Measurements from ENCODE around the gene AGBL4. TPM values are rescaled to one million over a fixed set of nuclear protein-coding genes. Genes with fewer than 3 reads are reported as not detected.

AGBL4 gene
- total RNA-seq, 1 donor from 2014 or later: not detected

GRCh38 chr1:49346767-49347349 is 676.9 kb downstream of the AGBL4 start:
- no peak overlapping the region for H3K27ac Mint-ChIP-seq (ENCODE audit: unreplicated experiment)
- no peak for DNase-seq (ENCODE audit: extremely low spot score, unreplicated experiment)
- H3K4me1 Mint-ChIP-seq (ENCODE audit: unreplicated experiment): no peaks in the 10 kb centered on the region
- H3K27me3 Mint-ChIP-seq (ENCODE audit: unreplicated experiment): no peaks in the 10 kb centered on the region
- TF ChIP-seq CTCF (IDR thresholded peaks at IDR 0.05): no peak
- H3K9me3 Mint-ChIP-seq (ENCODE audit: unreplicated experiment): peaks cover 39% of the 10 kb centered on the region
- no peak overlapping the region for H3K4me3 Mint-ChIP-seq (ENCODE audit: unreplicated experiment)
- no peaks in the 10 kb centered on the region for H3K36me3 Mint-ChIP-seq (ENCODE audit: unreplicated experiment)

- Mint-ChIP-seq H3K36me3 (ENCODE audit: unreplicated experiment) (no peaks in the 10 kb centered on the region), H3K4me3 (ENCODE audit: unreplicated experiment) (no peak overlapping the region), H3K4me1 (ENCODE audit: unreplicated experiment) (no peaks in the 10 kb centered on the region), H3K9me3 (ENCODE audit: unreplicated experiment) (peaks cover 36% of the 10 kb centered on the region), H3K27me3 (ENCODE audit: unreplicated experiment) (no peaks in the 10 kb centered on the region), H3K27ac (ENCODE audit: unreplicated experiment) (no peak overlapping the region)
- no peak for TF ChIP-seq CTCF (IDR thresholded peaks at IDR 0.05)
- no peak for DNase-seq (ENCODE audit: extremely low spot score, unreplicated experiment)
Measured at GRCh38 chr1:49340576-49340975, 683.2 kb downstream of the AGBL4 start.

- no peaks in the 10 kb centered on the region for H3K36me3 Mint-ChIP-seq (ENCODE audit: unreplicated experiment)
Measured at GRCh38 chr1:49339043-49339442, 684.7 kb downstream of the AGBL4 start.

GRCh38 chr1:49337251-49337650 is 686.5 kb downstream of the AGBL4 start:
- H3K4me3 Mint-ChIP-seq (ENCODE audit: unreplicated experiment): no peak overlapping the region
- H3K27ac Mint-ChIP-seq (ENCODE audit: unreplicated experiment): no peak overlapping the region
- H3K4me1 Mint-ChIP-seq (ENCODE audit: unreplicated experiment): no peaks in the 10 kb centered on the region
- H3K9me3 Mint-ChIP-seq (ENCODE audit: unreplicated experiment): peaks cover 33% of the 10 kb centered on the region
- no peaks in the 10 kb centered on the region for H3K27me3 Mint-ChIP-seq (ENCODE audit: unreplicated experiment)
- TF ChIP-seq CTCF (IDR thresholded peaks at IDR 0.05): no peak
- no peaks in the 10 kb centered on the region for H3K36me3 Mint-ChIP-seq (ENCODE audit: unreplicated experiment)
- no peak for DNase-seq (ENCODE audit: extremely low spot score, unreplicated experiment)

More at GRCh38 chr1:49339043-49339442, 684.7 kb downstream of the AGBL4 start:
- Mint-ChIP-seq H3K9me3 (ENCODE audit: unreplicated experiment) (peaks cover 31% of the 10 kb centered on the region), H3K4me3 (ENCODE audit: unreplicated experiment) (no peak overlapping the region), H3K27ac (ENCODE audit: unreplicated experiment) (no peak overlapping the region), H3K27me3 (ENCODE audit: unreplicated experiment) (no peaks in the 10 kb centered on the region), H3K4me1 (ENCODE audit: unreplicated experiment) (no peaks in the 10 kb centered on the region)
- no peak for TF ChIP-seq CTCF (IDR thresholded peaks at IDR 0.05)
- no peak for DNase-seq (ENCODE audit: extremely low spot score, unreplicated experiment)

- Mint-ChIP-seq H3K4me3 (ENCODE audit: unreplicated experiment) (no peak overlapping the region), H3K27me3 (ENCODE audit: unreplicated experiment) (no peaks in the 10 kb centered on the region), H3K36me3 (ENCODE audit: unreplicated experiment) (no peaks in the 10 kb centered on the region), H3K27ac (ENCODE audit: unreplicated experiment) (no peak overlapping the region), H3K4me1 (ENCODE audit: unreplicated experiment) (no peaks in the 10 kb centered on the region), H3K9me3 (ENCODE audit: unreplicated experiment) (peaks cover 28% of the 10 kb centered on the region)
- DNase-seq (ENCODE audit: extremely low spot score, unreplicated experiment): no peak
- TF ChIP-seq CTCF (IDR thresholded peaks at IDR 0.05): no peak
Measured at GRCh38 chr1:49333906-49334305, 689.8 kb downstream of the AGBL4 start.

Data from osteocyte (in vitro differentiated cells).